NCI-H2227 treated with DMSO at 0.1 percent for 48 hours (cell line): ENCODE data around the gene U2AF1.
"Not testable (repeated sequence)": the region's sequence is repeated elsewhere in the genome, so short reads cannot be mapped to it uniquely, and the experiment has no call there.

Source experiments
- DNase-seq: peaks from one replicate; lab custom pipeline; 2025; lab: John Stamatoyannopoulos, UW

U2AF1 gene

DNA sequence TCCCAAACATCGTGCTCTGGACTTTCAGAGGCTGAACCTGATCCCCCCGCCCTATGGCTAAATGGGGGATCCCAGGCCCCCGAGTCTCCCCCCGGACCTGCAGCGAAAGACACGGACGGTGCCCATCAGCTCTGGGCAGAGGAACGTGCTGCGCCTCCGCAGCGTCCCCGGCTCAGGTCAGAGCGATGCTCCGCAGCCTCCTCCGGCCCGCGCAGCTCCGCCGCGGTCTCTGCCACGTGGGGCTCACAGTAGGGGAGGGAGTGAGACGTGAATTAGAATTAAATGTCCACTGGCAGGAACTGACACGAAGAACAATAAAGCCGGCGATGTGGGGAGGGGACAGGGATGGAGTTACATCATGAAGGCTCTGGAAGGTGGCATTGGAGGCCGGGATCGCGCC is 30.7 kb downstream of the U2AF1 start:
- not testable (repeated sequence) for DNase-seq

DNA sequence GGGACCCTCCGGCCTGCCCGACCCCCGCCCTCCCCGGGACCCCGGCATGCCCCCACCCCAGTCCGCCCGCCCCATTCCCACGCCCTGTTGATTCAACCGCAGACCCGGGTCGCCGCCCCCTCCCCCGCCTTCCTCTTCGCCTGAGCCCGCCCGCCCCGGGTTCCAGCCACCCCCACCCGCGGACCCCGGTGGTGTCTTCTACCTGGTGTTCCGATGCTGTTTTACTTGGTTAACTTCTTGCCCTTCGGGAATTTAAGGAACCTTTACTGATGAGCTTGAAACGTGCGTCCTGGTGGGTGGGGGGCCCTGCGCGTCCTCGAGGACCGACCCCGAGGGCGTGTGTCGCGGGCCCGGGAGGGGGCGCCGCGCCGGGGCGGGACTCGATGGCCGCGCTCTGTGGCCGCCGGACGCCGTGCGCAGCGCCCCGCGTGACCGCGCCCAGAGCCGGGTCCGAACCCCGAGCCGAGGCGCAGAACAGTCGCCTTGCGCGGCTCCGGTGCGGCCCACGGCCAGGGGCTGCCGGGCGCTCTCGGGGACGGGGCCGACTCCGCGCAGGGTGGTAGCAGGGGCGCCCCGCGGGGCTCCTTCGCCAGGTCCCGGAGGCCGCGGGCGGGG is 31.2 kb downstream of the U2AF1 start:
- not testable (repeated sequence) for DNase-seq

DNA sequence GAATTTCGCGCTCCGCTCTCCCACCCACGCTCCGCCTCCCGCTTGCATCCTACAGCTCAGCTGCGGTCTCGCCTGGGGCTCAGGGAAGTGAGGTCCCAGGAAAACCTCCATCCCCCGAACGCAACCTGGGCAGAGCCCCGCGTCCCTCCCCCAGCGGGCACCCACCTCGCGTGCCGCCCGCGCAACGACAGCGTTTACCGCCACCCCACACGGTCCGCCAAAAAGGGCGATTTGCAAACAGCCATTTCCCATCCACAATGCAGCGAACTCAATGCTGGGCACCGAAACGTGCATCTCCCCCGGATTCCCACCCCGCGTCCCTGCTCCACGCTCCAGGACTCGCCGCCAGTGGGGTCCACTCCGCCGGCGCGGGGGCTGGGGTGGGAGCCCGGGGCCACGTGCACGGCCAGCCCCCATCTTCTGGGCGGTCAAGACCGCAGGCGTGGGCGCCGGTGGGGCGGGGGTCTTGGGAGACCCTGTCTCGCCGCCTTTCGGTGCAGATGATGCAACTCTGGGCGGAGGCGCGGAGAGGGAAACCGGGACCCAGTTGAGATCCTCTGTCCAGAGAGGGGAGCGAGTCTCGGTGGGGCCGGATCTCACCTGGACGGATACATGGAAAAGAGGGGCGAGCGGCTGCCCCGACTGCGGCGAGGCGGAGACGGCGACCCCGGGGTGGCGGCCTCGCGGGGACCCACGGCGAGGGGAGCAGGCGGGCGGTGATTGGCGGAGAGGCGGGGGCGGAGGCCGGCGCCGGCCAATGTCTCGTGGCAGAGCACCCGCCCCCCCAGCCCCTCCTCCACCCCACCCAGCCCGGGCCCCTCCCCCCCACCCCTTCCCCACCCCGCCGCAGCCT is 32.0 kb downstream of the U2AF1 start, which contains the start of gene CBS:
TSS of gene CBS (minus strand) at position 666 of the 853 bp plus-strand sequence. CDS start 3,642 bp downstream, outside the sequence.
- not testable (repeated sequence) for DNase-seq

DNA sequence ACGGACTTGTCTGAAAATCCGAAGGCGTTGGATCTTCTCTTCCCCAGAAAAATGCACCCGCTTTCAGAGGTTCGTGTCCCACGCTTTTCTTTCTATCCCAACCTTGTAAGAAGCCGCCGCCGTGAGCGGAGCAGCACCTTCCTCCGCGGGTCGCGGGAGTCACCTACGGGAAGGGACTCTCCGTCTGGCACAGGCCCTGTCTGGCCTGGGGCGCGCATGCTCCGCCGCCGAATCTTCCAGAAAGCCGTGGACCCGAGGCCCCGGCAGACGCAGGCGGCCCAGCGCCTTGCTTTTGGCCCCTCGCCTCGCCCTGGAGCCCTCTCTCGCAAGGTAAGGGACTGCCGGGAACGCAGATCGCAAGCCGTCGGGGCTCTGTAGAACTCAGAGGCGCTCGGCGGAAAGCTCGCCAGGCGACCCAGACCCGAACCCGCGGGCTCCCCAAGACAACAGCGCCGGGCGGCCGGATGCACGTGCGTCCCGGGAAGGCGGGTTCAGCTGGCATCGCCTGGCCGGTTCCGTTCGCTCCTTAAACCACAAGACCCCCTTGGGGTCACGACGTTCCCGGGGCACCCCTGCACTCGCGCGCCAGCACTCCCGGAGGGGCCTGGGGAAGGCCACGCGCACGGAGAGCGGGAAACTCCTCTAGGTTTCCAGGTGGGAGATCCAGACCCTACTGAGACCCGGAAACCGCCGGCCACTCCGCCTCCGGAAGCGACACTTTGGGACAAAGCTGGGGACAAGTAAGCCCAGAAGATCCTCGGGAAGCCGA is 32.8 kb downstream of the U2AF1 start:
- not testable (repeated sequence) for DNase-seq

DNA sequence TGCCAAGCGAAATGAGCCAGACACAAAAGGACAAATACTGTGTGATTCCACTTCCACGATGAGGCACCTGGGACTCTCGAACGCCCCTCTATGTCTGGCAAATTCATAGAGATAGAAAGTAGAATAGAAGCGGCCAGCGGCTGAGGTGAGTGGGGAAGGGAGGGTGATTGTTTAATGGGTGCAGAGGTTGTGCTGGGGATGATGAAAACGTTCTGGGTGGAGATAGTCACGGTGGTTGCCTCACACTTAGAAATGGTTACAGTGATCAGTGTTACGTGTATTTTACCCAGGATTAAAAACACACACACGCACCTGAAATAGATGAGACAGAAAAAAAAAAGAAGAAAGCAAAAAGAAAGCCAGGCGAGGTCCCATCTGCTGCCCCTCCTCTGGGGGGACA is 34.6 kb downstream of the U2AF1 start:
- not testable (repeated sequence) for DNase-seq

DNA sequence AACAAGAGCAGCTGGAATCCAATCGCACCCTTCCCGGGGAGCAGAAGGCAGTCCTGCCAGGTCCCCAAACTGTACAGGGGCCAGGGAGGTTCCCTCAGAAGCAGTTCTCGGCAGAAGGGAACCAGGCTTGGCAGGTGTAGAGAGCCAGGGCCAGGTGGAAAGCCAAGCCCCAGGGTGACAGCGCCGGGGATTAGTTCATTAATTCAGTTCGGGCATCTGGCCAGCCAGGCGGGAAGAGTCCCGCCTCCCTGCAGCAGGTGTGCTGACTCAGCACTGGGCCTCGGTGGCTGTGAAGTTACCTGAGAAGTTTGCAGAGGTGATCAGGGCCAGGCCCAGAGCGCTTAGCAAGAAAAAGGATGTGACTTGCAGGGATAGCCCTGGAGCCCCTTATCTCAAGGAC is 37.7 kb downstream of the U2AF1 start:
- not testable (repeated sequence) for DNase-seq

DNA sequence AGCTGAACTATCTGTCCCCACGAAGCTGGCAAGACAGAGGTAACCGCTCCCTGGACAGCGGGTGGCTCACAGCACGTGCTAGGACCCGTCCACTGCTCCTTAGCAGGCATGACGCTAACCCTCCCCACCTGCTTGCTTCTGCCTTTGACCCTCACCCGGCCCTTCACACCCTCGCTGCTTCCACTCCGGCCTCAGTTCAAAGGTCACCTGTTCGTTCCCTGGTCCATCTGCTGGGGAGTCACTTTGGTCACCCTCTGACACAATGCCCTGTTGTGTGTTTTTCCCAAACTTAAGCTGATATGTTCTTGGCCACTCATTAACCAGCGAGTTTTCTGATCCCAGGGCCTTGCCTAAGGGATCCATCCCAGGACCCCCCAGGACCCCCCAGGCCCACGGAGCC is 39.3 kb downstream of the U2AF1 start:
- not testable (repeated sequence) for DNase-seq

DNA sequence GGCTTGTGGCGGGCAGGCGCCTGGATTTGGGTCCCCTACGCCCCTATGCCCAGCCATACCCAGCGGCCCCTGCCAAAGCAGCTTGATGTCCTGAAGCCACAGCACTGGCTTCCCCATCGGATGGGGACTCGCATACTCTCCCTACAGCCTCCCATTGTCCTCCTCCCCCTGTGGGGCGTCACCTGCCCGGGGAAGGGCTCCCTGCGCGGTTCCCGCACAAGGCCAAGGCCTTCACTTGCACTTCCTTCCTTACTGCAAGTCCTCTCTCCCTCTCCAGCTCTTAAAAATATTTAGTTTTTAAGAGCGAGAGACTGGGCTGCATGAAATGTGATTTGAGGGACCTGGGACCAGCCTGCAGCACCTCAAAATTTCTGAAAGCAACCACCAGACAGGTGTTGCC is 40.7 kb downstream of the U2AF1 start:
- not testable (repeated sequence) for DNase-seq

DNA sequence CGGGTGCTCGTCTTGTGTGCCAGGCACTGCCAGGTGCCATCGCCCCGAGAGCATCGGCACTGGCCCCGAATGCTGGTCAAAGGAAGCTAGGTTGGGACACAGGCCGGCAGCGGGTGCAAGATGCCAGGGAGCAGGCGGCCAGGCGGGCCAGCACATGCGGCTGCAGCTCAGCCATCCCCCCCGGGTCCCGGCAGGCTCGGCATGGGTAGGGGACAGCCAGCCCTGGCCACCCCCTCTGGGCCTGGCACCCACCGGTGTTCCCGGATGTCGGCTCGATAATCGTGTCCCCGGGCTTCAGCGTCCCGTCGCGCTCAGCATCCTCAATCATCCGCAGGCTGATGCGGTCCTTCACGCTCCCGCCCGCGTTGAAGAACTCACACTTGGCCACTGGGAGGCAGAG is 41.4 kb downstream of the U2AF1 start:
- DNase-seq, result not testable (repeated sequence)

DNA sequence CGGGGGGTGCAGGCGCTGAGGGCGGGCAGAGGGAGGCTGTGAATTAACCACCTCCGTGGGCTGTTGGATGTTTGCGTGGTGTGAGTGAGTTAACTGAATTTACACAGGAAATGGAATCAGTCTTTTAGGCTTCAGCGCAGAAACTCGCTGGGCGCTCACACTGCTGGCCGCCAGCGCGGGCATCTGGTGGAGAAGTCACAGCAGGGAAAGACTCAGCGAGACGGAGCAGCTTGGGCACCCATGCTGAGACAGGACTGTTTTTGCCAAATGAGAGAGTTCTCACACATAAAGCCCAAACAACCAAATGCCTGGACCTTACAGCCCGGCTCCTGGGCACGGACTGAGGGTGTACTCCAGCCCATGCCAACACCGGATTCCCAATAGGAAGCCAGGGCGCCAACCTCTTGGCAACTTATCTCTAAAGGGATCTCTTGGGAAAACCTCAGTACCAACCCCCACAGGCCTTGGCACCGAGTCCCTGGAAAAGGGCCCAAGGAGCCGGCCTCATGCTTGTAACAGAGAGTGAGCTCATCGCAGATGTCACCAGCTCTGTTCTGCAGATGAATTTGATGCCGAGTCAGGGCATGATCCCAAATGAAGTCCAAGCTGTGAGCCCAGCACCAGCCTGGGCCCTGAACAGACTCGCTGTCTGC is 43.0 kb downstream of the U2AF1 start:
- DNase-seq, result not testable (repeated sequence)

DNA sequence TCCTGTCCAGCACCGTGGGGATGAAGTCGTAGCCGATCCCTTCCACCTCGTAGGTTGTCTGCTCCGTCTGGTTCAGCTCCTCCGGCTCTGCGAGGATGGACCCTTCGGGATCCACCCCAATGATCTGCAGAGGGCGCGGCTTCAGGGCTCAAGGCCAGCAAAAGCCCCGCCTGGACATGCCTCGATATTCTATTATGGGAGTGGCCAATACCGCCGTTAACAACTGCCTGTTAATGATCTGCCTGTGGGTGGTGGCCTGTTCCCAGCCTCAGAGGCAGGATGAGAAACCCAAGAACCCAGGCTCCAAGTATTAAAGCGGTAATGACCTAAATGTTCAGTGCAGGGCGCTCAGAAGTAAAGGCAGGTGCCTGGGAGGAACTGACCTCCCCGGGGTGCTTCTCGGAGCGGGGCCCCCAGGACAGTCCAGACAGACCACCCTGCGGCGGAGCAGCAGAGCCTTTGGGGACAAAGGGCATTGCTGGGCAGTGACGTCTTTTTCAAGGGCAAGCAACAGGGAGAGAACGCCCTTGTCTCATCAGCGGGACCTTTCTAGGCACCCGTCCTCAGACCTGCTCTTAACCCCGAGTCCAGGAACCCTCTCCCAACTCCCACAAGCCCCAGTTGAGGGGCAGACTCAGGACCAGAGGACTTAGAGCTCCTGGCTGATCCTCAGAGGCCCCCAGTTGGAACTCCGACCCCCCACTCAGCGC is 44.3 kb downstream of the U2AF1 start:
- not testable (repeated sequence) for DNase-seq

DNA sequence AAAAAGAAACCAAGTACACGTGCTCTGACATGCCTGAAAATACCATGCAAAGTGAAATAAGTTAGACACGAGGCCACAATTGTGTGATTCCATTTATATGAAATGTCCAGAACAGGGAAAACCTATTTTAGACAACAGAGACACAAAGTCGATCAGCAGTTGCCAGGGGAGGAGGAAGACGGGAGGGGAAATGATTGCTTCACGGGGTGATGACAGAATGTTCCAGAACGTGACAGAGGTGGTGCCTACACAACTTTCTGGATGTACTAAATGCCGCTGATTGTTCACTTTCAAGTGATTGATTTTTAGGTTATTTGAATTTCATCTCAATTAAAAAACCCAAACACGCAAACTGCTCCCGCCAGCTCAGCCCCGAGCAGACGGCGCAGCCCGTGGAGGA is 54.3 kb downstream of the U2AF1 start:
- not testable (repeated sequence) for DNase-seq

DNA sequence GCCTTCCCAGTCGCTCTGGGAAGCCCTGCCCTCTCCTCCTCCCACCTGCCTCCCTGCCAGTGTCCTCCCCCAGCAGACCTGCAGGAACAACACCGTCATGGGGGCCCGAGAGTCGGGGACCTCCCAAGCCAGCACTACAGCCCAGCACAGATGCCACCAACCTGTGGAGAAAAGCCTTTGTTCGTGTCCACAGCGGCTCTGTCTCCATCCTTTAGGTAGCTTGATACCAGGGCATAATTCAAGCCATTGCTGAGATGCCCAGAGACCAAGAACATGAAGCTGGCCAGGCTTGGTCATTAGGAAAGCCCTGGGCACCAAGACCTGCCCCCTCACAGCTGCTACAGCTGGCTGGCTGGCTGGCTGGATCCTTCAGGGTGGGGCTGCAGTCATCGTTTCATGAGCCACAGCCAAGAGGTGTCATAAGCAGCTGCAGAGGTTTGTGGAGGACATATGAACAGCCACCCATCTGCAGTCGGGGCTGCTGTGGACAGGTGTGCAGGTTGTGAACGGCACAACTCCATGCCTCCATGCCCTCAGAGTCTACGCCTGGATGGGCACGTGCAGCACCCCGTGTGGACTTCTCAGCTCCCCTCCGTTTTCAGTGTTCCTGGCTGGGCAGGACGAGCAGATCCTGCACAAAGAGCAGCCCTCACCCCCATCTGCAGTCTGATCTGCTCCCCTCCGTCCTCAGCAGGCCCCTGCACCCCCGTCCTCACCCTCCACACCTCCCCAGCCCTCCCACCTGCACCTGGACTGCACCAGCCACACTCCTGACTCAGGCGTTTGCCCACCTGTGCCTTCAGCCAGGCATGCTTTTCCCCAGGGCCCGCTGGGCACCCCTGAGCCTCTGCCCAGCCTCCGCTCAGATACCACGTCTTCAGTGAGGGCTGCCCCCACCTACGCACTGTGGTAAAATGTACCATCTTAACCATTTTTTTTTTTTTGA is 61.2 kb downstream of the U2AF1 start:
- DNase-seq, result not testable (repeated sequence)

DNA sequence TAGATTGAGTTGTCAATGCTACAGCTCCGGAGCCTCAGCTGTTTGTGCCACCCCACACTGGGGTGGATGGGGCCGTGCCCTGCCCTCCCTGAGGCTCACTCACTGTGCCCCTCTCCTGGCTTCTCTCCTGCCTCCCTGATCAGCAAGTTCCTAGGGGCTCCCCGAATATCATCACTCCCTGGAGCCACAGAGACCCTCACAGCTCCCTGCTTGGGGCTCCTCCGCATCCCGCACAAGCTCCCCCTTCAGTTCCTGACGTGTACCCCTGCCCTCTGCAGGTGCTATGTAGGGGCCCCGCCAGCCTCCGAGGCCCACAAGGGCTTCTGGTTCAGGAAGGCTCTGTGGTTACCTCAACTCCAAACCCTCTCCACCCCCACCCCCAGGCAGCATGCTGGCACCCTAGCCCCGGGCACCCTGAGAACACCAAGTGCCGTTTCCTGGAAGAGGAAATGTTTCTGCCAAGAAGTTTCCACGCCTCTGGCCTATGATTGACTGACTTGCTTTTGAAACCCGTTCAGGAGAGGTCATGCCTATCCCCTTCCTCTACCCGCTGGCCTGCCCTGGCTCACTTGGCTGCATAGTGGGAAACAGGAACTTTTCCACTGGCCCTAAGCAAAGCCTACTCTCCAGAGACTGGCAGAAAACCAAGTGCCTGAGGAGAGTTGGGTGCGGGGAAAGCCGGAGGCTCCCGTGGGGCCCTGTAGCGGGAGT is 62.0 kb downstream of the U2AF1 start:
- not testable (repeated sequence) for DNase-seq

DNA sequence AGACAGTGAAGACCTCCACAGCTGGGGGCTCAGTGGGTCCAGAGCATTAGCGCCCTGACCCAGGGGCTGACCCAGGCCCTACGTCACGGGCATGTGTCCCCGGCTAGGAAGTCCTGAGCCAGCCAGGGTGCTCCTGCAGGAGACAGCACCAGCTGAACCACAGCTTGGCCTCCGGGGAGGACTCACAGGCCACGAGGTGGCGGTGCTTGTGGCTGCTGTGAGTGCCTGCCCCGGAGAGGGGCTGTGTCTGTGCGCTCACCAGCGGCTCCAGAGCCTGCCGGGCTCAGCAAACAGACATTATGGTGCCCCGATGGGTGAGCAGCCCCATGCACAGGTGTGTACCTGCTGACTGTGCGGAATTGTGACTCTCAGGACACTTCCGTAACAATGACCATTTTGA is 62.8 kb downstream of the U2AF1 start:
- not testable (repeated sequence) for DNase-seq

DNA sequence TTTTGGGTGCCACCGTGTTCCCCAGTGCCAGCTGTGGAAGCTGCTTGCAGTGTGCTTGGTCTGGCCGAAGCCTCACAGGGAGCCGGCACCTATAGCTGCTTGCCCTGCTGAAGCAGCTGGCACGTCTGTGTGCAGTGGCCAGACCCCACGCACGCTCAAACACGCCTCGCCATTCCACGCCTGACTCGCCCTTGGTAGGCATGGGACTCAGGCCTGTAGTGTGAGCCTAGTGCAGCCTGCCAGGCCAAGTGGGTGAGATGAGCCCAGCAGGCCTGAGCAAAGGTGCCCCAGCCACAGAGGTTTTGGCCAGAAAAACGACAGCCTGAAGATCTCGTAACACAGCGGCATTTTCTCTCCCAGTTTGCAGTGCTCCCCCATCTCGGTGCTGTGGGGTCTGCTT is 64.1 kb downstream of the U2AF1 start:
- DNase-seq, result not testable (repeated sequence)
